ENCODE results near the gene VENTX.

- TF ChIP-seq ESRRG (CRISPR knock-in tag; IDR thresholded peaks at IDR 0.05) (no peak), CREB5 (CRISPR knock-in tag; IDR thresholded peaks at IDR 0.05; ENCODE audit: low read depth) (no peak), ARNTL (CRISPR knock-in tag; IDR thresholded peaks at IDR 0.05; ENCODE audit: borderline replicate concordance, low read depth) (no peak), GLIS3 (CRISPR knock-in tag; IDR thresholded peaks at IDR 0.05) (no peak), ZNF565 (CRISPR knock-in tag; conservative IDR thresholded peaks at IDR 0.05; ENCODE audit: low read depth) (no peak), POU6F1 (CRISPR knock-in tag; IDR thresholded peaks at IDR 0.05; ENCODE audit: borderline replicate concordance, low read depth) (no peak), ZFP30 (CRISPR knock-in tag; IDR thresholded peaks at IDR 0.05) (no peak), BACH2 (CRISPR knock-in tag; IDR thresholded peaks at IDR 0.05; ENCODE audit: borderline replicate concordance) (no peak), ZNF8 (CRISPR knock-in tag; IDR thresholded peaks at IDR 0.05) (no peak), PATZ1 (CRISPR knock-in tag; IDR thresholded peaks at IDR 0.05; ENCODE audit: borderline replicate concordance) (no peak), RARB (CRISPR knock-in tag; IDR thresholded peaks at IDR 0.05) (no peak), SNAI2 (CRISPR knock-in tag; IDR thresholded peaks at IDR 0.05) (no peak), TSHZ2 (CRISPR knock-in tag; IDR thresholded peaks at IDR 0.05) (no peak), PPARA (CRISPR knock-in tag; IDR thresholded peaks at IDR 0.05; ENCODE audit: borderline replicate concordance) (no peak)
These were observed 49.6 kb upstream of the VENTX start for GRCh38 chr10:133187906-133188681.

Data from SK-N-SH treated with all-trans-retinoic acid at 6 μM for 48 hours (cell line).